Heart right ventricle (tissue), 16 donors: ENCODE results near the gene CD4. TPM values are rescaled to one million over a fixed set of nuclear protein-coding genes. Genes with fewer than 3 reads are reported as not detected.

Experiments used
- ATAC-seq, 8 donors: fragments of 200-7000 bp; cut with Tn5 transposase; one replicate each; pipeline ENCODE4 v1.9.1; 2020; ENCODE audit warnings: mild to moderate bottlenecking in 8 of 8, moderate library complexity in 8 of 8, moderate number of reproducible peaks in 1 of 8
- DNase-seq, 2 donors: peaks; one replicate each; pipeline ENCODE4 v3.0.0-alpha.2; 2020
- H3K27ac ChIP-seq, 10 donors: fragments of 200-600 bp; sonication (generic) in 2 of 10; one replicate each; pipeline versions ENCODE4 v1.5.0 to v1.8.0; 2020 to 2022; ENCODE audit warnings: mild to moderate bottlenecking in 3 of 10
- H3K27me3 ChIP-seq, 7 donors: fragments of 200-600 bp; one replicate each; pipeline ENCODE4 v1.8.0; 2021 to 2022; ENCODE audit warnings: mild to moderate bottlenecking in 2 of 7
- H3K36me3 ChIP-seq, 9 donors: fragments of 200-600 bp; sonication (generic) in 1 of 9; one replicate each; pipeline versions ENCODE4 v1.5.0 to v1.8.0; 2020 to 2022; ENCODE audit warnings: mild to moderate bottlenecking in 2 of 9
- H3K4me1 ChIP-seq, 9 donors: fragments of 200-600 bp; sonication (generic) in 1 of 9; one replicate each; pipeline versions ENCODE4 v1.5.0 to v1.8.0; 2020 to 2022; ENCODE audit warnings: mild to moderate bottlenecking in 4 of 9
- H3K4me3 ChIP-seq, 10 donors: fragments of 200-600 bp; sonication (generic) in 2 of 10; one replicate each; pipeline versions ENCODE4 v1.5.0 to v1.8.0; 2020 to 2022; ENCODE audit warnings: mild to moderate bottlenecking in 7 of 10, moderate library complexity in 2 of 10
- H3K9me3 ChIP-seq, 11 donors: fragments of 200-600 bp in 10 of 11; sonication (generic) in 2 of 11; one replicate each; pipeline versions ENCODE4 v1.5.0 to v1.8.0; 2013 to 2022; ENCODE audit warnings: mild to moderate bottlenecking in 2 of 11, control low read depth in 1 of 11, moderate library complexity in 1 of 11
- CTCF ChIP-seq, 9 donors: fragments of 200-600 bp; sonication (generic) in 2 of 9; IDR thresholded peaks; one replicate each; pipeline versions ENCODE4 v1.5.0 to v1.8.0; 2021 to 2022; ENCODE audit warnings: antibody characterized with exemption in 9 of 9, mild to moderate bottlenecking in 5 of 9, moderate library complexity in 1 of 9
- WGBS, 2 donors: extraction: QIAGEN DNeasy Blood & Tissue Kit; methylation state at CpG; one replicate each; pipeline ENCODE4 v1.1.7; 2013; ENCODE audit warnings: inconsistent platforms in 1 of 2; 5-methylcytosine and 5-hydroxymethylcytosine counted together
- intact Hi-C, 10 donors: fragments of 100-400 bp; cut with DNase I; formaldehyde crosslinking; loops; one replicate each; pipeline versions ENCODE4 v1.11.1 to v1.14.2; 2022
- polyA plus RNA-seq, 2 donors: library from polyadenylated mRNA; stranded (reverse); fragments of 200-250 nt; gene quantifications; one replicate each; pipeline ENCODE4 v1.2.3, GENCODE V29; 2013
- total RNA-seq, 10 donors: library from RNA; stranded (reverse); fragmentation: NEBNext Ultra II Directional in 3 of 10; extraction: Animal tissue kit (Norgen Biotek cat#: 25700) in 3 of 10; gene quantifications; one replicate each; pipeline versions ENCODE4 v1.2.1 to v1.2.4, GENCODE V29; 2021 to 2023
- donor health status: Arrhythmogenic right ventricular cardiomyopathy.
- donor health status: ischemic (EF 13 %, LVEDD 7.1; RV severe dilation, severe dysfunction).
- donor health status: healthy with polysubstance abuse.
- donor health status: DM: no; HTN: yes; CAD: no.
- donor health status: DM: no; HTN: no; CAD: no.
- donor health status: ischemic (EF 25% LVEDD 6.9; RV normal size, moderate dysfunction).
- donor health status: ischemic (EF 25% LVEDD 5.7; RV mildly dilated, moderate dysfunction).
- donor health status: healthy.
- donor health status: DM: yes; HTN: yes; CAD: no.
- donor health status: Ischemic cardiomyopathy.
- donor health status: ischemic (EF 35%, LVEDD 5.7; RV mildly dilated, moderate dysfunction).
- donor health status: nonischemic (EF 11% LVEDD 7.7; RV severe dilation, severe dysfunction).
- donor health status: DM: yes; HTN: yes; CAD: no.
- donor health status: PGD.
- donor health status: ischemic (EF 29% LVEDD 5.4; RV normal size, mild dysfunction).
- donor health status: nonischemic (EF 23%, LVEDD 6.1; RV moderate dilation, normal function).

CD4 gene
- total and polyA plus RNA-seq, 12 donors: 2.6 to 44.3 (median 4.2) TPM

- peaks cover 0 to 23% (median 0%) of the 10 kb centered on the region in 9 donors for H3K36me3 ChIP-seq
- H3K4me3 ChIP-seq: peak overlapping the region in 5 of 10 donors; percentile 13 to 56 (median 20)
- intact Hi-C loops: no loop called here
- H3K9me3 ChIP-seq: no peaks in the 10 kb centered on the region
- ATAC-seq (no peak), DNase-seq (no peak)
- H3K27ac ChIP-seq: peak overlapping the region in 3 of 10 donors; percentile 16 to 86 (median 31)
- peaks cover 0 to 28% (median 6%) of the 10 kb centered on the region in 9 donors for H3K4me1 ChIP-seq
- 80 to 82% methylated on average over 13 of the region's 13 CpGs for WGBS, 2 donors
- peaks cover 0 to 4% (median 0%) of the 10 kb centered on the region in 7 donors for H3K27me3 ChIP-seq
- TF ChIP-seq CTCF (IDR thresholded peaks at IDR 0.05): no peak
These were observed 2.7 kb downstream of the CD4 start for GRCh38 chr12:6791931-6792520.

- ATAC-seq: peak; percentile 41 to 77 (median 62)
- WGBS, 2 donors: 31 to 33% methylated on average over 12 of the region's 12 CpGs
- intact Hi-C loops: no loop called here
- Histone ChIP-seq H3K4me1 (peaks cover 0 to 22% (median 0%) of the 10 kb centered on the region in 9 donors), H3K4me3 (peak overlapping the region in 4 of 10 donors; percentile 15 to 56 (median 22)), H3K36me3 (peaks cover 0 to 23% (median 0%) of the 10 kb centered on the region in 9 donors), H3K9me3 (no peaks in the 10 kb centered on the region), H3K27me3 (peaks cover 0 to 4% (median 0%) of the 10 kb centered on the region in 7 donors), H3K27ac (peak overlapping the region in 3 of 10 donors; percentile 16 to 86 (median 31))
- peak in 1 of 2 donors; percentile 32 for DNase-seq
- TF ChIP-seq CTCF (IDR thresholded peaks at IDR 0.05): no peak
These were observed 3.3 kb downstream of the CD4 start for GRCh38 chr12:6792522-6793201.

GRCh38 chr12:6795088-6795487 is 5.8 kb downstream of the CD4 start:
- Histone ChIP-seq H3K27ac (no peak overlapping the region), H3K4me3 (no peak overlapping the region), H3K36me3 (peaks cover 0 to 36% (median 0%) of the 10 kb centered on the region in 9 donors), H3K27me3 (peaks cover 0 to 4% (median 0%) of the 10 kb centered on the region in 7 donors), H3K9me3 (no peaks in the 10 kb centered on the region), H3K4me1 (peaks cover 0 to 13% (median 0%) of the 10 kb centered on the region in 9 donors)
- intact Hi-C loops: no loop called here
- ATAC-seq (no peak), DNase-seq (no peak)
- WGBS, 2 donors: 53 to 72% methylated on average over 2 of the region's 2 CpGs
- TF ChIP-seq CTCF (IDR thresholded peaks at IDR 0.05): no peak

- H3K4me3 ChIP-seq: no peak overlapping the region
- no peak for TF ChIP-seq CTCF (IDR thresholded peaks at IDR 0.05)
- peaks cover 0 to 4% (median 0%) of the 10 kb centered on the region in 7 donors for H3K27me3 ChIP-seq
- 93% methylated on average over 4 of the region's 4 CpGs for WGBS, 2 donors
- ATAC-seq: no peak
- peaks cover 0 to 13% (median 0%) of the 10 kb centered on the region in 9 donors for H3K4me1 ChIP-seq
- no peaks in the 10 kb centered on the region for H3K9me3 ChIP-seq
- peaks cover 0 to 46% (median 0%) of the 10 kb centered on the region in 9 donors for H3K36me3 ChIP-seq
- H3K27ac ChIP-seq: no peak overlapping the region
- no peak for DNase-seq
- intact Hi-C loops: no loop called here
These were observed 7.2 kb downstream of the CD4 start for GRCh38 chr12:6796576-6796975.
